Right ventricle myocardium superior (tissue), 1 donor: ENCODE data around the gene ITGB8. TPM values are rescaled to one million over a fixed set of nuclear protein-coding genes. Genes with fewer than 3 reads are reported as not detected.

Source experiments
- ATAC-seq: fragments of 200-7000 bp; cut with Tn5 transposase; one replicate; pipeline ENCODE4 v1.9.1; 2020; ENCODE audit warnings: mild to moderate bottlenecking; ENCODE audit not compliant: poor library complexity
- DNase-seq: peaks from one replicate; pipeline ENCODE4 v3.0.0-alpha.2; 2020
- intact Hi-C: fragments of 100-400 bp; cut with DNase I; formaldehyde crosslinking; loops from one replicate; pipeline ENCODE4 v1.11.2; 2022
- total RNA-seq: library from RNA; stranded (reverse); fragmentation: NEBNext Ultra II Directional; extraction: Animal tissue kit (Norgen Biotek cat#: 25700); gene quantifications from one replicate; pipeline ENCODE4 v1.2.1, GENCODE V29; 2021
- donor health status: DM: no; HTN: yes; CAD: no; lungs with severe emphysema.

ITGB8 gene
- total RNA-seq, 1 donor from 2014 or later, result 1.9 TPM

GRCh38 chr7:20439416-20440185 lies 108.9 kb downstream of the ITGB8 start:
- ATAC-seq (no peak), DNase-seq (no peak)
- intact Hi-C loops, result no loop called here

- DNase-seq (peak; percentile 43), ATAC-seq (no peak)
- intact Hi-C loops, result no loop called here
Measured at GRCh38 chr7:20440472-20441105, 109.9 kb downstream of the ITGB8 start.

GRCh38 chr7:20441346-20441745 lies 110.6 kb downstream of the ITGB8 start:
- ATAC-seq, result no peak
- intact Hi-C loops, result no loop called here

GRCh38 chr7:20441991-20442441 lies 111.3 kb downstream of the ITGB8 start:
- DNase-seq, result no peak
- intact Hi-C loops, result no loop called here
- no peak for ATAC-seq

More at GRCh38 chr7:20441346-20441745, 110.6 kb downstream of the ITGB8 start:
- no peak for DNase-seq

GRCh38 chr7:20442951-20443350 lies 112.3 kb downstream of the ITGB8 start:
- intact Hi-C loops, result no loop called here
- no peak for DNase-seq
- ATAC-seq, result no peak

GRCh38 chr7:20444030-20444800 lies 113.5 kb downstream of the ITGB8 start:
- intact Hi-C loops, result no loop called here
- DNase-seq, result no peak
- no peak for ATAC-seq

GRCh38 chr7:20447021-20447650 lies 116.4 kb downstream of the ITGB8 start:
- no peak for DNase-seq
- intact Hi-C loops, result no loop called here
- ATAC-seq, result no peak

- DNase-seq (no peak), ATAC-seq (no peak)
- intact Hi-C loops, result no loop called here
Measured at GRCh38 chr7:20449176-20449575, 118.5 kb downstream of the ITGB8 start.

- DNase-seq, result no peak
- intact Hi-C loops, result no loop called here
- no peak for ATAC-seq
Measured at GRCh38 chr7:20450536-20450935, 119.8 kb downstream of the ITGB8 start.

- intact Hi-C loops, result no loop called here
- DNase-seq, result no peak
- no peak for ATAC-seq
Measured at GRCh38 chr7:20454202-20454601, 123.5 kb downstream of the ITGB8 start.

GRCh38 chr7:20456701-20457100 lies 126.0 kb downstream of the ITGB8 start:
- intact Hi-C loops, result no loop called here
- no peak for DNase-seq
- ATAC-seq, result no peak

- intact Hi-C loops, result no loop called here
- DNase-seq, result no peak
- ATAC-seq, result no peak
Measured at GRCh38 chr7:20458521-20458920, 127.8 kb downstream of the ITGB8 start.

- DNase-seq, result no peak
- intact Hi-C loops, result no loop called here
- ATAC-seq, result peak; percentile 48
Measured at GRCh38 chr7:20459419-20459818, 128.7 kb downstream of the ITGB8 start.

GRCh38 chr7:20464891-20465290 lies 134.2 kb downstream of the ITGB8 start:
- ATAC-seq (no peak), DNase-seq (no peak)
- intact Hi-C loops, result no loop called here

Other genes starting within 250 kb of the ITGB8 start
- gene MACC1, start 113.5 kb upstream of the ITGB8 start, total RNA-seq, result 0.19 TPM